Stimulated activated CD4-positive, alpha-beta T cell treated with anti-CD3 and anti-CD28 coated beads, Interleukin-12 subunit alpha, Interleukin-12 subunit beta, amount 100 ng/mL, for 24 hours (primary cell): Measurements from ENCODE around the gene LRRC4B.
A peak's percentile ranks its signal among the peaks of the same experiment; 100 is the strongest.

ENCODE experiments used
- DNase-seq, 2 experiments: peaks; one replicate each; pipeline ENCODE4 v3.0.0-alpha.2; 2020; ENCODE audit warnings: low read depth in 2 of 2

Gene LRRC4B

DNA sequence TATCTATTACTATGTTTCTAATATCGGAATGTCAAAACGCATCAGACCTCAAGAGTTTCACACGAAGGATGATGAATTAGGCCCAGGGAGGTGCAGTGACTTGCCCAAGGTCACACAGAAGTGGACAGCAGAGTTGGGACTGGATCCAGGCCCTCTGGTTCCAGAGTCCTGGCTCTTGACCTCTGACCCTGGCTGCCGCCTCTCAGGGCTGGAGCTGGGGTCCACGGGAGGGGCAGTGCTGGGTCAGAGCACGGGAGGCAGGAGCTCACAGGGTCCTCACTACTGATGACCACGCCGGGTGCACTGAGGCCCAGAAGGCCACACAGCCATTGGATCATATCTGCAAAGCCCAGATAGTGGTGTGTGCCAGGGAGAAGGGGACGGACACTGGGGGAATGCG is 45.4 kb downstream of the LRRC4B start:
- DNase-seq = no peak

DNA sequence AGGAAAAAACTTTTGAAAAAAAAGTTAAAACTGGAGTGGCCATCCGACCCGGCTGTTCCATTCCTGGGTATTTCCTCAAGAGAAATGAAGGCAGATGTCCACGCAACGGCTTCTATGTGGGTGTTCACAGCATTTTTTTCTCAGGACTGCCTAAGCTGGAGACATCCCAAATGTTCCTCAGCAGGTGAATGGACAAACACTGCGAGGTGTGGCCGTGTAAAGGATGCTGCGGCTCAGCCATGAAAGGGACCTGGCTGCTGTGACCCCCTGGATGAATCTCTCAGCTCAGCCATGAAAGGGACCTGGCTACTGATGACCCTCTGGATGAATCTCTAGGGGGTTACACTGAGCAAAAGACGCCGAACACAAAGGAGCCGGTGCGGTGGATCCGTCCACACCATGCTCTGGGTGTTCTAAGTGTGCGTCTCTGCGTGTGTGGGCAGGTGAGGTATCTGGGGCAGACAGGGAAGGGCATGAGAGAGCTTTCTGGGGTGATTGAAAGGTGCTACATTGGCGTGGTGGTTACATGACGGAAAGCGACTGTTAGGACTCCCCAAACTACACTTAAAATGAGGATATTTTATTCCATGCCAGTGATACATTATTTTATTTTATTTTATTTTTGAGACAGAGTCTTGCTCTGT is 47.3 kb downstream of the LRRC4B start:
- DNase-seq = no peak

- DNase-seq = no peak
These were observed 49.1 kb downstream of the LRRC4B start for GRCh38 chr19:50519006-50519575.

DNA sequence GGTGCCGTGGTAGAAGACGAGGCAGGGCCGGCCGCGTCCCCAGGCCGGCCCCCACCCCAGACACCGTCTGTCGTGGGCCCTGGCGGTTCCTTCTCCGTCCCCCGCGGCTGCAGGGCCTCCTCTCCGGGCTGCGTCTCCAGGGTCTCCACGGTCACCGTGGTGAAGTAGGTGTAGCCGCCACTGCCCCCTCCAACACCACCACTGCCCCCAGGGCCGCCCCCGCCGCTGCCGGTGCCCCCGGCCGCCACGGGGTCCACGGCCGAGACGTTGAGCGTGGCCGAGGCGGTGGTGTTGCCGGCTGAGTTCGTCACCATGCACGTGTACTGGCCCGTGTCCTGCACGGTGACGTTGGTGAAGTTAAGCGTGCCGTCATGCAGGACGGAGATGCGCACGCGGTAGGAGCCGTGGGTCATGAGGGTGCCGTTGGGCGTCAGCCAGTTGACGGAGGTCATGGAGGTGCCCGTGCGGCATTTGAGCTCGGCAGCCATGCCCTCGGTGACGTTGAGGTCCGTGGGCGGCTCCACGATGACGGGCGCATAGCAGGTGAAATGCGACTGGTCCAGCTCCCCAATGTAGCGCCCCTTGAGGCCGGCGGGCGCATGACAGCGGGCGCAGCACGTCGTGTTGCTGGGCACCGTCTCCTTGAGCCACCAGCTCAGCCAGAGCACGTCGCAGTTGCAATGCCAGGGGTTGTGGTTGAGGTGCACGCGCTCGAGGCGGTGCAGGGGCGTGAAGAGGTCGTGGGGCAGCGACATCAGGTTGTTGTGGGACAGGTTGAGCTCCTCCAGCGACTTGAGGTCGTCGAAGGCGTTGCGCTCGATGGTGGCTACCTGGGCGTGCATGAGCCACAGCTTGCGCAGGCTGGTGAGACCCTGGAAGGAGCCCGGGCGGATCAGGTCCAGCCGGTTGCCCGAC is 49.9 kb downstream of the LRRC4B start:
- no peak for DNase-seq

DNA sequence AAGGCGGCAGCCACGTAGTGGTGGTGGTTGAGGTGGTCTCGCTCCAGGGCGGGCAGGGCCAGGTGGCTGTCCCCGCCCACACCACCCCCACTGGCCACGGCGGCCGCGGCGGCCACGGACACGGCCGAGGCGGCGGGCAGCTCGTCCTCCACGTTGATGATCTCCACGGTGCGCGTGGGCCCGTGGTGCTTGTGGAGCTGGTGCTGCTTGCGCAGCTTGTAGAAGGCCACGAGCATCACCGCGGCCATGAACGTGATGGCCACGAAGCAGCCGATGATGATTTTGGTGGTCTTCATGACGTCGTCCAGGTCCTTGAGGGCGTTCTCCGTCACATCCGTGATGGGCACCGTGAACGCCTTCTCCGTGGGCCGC is 50.5 kb downstream of the LRRC4B start:
- no peak for DNase-seq

DNA sequence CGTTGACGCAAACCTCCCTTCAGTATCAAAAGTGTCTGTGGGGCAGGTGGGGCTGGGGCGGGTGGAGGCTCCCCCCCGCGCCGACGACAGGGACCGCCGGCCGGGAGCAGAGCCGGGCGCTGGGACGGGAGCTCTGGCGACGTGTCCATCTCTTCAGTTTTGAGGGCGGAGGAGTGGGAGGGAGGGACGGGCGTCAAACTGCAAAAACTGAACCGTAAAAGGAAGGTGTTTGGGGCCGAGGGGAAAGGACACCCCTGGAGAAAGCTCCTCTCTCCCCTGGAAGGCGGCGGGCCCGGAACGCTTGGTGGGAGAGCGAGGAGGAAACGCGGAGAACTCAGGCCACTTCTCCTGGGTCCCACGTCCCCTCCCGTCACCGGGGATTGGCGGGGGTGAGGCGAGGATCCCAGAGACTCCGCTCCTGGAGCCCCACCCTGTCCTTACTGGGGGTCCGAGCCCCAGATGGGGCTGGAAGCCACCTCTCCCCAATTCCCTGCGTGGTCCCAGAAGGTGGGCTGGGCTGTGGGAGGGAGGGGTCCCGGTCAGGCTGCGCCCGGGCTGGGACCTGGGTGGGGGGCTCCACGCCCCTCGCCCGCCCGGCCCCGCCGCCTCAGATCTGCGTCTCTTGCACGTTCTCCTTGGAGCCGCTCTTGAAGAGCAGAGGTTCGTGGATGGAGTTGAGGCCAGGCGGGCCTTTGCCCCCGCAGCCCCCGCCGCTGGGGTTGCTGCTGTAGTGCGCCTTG is 51.1 kb downstream of the LRRC4B start:
- DNase-seq = no peak

- no peak for DNase-seq
These were observed 51.8 kb downstream of the LRRC4B start for GRCh38 chr19:50516456-50516855.

DNA sequence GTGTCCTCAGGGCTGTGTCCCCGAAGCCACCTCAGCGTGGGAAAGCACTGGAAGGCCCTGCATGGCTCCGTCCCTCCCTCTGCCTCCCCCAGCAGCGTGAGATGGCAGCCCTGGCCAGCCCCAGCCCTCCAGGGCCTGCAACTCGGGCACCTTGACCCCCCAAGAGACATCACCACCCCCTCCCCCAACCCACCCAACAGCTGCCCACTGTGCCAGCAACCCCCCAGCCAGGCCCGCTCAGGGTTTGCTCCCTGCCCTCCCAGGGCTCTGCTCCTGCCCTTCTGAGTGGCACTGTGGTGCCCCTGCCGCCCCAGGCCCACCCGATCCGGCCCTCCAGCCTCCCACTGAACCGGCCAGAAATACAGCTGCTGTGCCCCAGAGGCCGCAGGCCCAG is 53.1 kb downstream of the LRRC4B start:
- DNase-seq = no peak

DNA sequence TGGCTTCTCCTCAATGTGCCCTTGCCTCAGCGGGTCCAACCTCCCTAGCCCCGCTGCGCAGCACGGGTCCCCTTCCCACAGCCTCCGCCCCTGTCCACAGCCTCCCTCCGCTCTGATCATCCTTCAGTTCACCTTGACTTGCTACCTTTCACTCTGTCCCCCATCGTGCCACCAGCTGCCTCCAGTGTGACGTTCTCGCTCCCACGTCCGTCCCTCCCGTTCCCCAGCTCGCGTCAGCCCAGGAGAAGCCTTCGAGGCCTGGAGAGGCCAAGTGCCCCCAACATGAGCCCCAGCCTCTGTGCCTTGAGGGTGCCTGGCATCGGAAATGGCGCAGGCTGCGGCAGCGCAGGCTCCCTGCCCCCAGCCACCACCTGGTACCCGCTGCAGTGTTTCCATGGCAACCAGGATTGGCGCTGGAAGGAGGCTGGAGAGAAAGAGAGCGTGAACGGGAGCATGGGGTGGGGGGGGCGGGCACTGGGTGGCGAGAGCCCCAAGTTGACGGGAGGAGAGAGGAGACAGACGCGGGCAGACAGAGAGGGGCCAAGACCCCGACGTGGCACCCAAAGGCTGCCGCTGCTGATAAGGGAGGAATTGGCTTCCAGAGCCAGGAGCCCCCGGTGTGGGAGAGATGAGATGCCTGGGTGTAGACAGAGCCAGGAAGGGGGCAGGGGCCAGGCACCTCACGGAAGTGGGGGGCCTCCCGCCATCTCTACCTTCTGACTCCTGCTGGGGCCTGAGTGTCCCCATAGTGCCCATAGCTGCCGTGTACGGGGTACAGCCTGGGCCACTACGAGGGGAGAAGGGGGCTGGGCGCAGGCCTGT is 53.7 kb downstream of the LRRC4B start:
- no peak for DNase-seq

DNA sequence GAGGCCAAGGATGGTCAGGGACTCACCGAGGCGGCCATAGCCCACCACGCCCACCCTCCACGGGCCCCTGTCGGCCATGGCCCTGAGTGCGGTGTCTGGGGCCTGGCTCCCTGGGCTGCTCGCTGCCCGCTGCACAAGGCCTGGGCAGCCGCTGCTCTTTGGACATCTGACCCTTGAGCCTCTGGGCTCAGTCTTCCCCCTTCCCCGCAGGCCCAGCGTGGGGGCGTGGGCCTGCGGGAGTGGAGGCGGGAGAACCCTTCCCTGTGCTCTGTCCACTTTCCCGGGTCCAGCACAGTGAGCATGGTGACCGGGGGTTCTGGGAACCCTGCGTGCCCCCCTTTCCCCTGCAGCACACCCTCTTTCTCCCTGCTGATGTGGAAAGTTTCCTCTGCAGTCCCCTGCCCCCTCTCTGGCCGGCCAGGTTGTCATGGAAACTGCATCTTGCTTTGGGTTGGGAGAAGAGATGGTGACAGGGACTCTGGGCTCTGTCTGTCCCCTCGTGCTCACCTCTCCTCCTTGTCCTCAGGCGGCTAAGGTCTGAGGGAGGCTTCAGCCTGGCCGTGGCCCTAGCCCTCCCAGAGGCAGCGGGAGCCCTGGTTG is 54.4 kb downstream of the LRRC4B start, which contains the start of gene ASPDH:
Gene ASPDH, minus strand, starts transcription at position 168 of the 600 bp plus-strand sequence. Its CDS starts 90 bp downstream, at position 78.
- no peak for DNase-seq

GRCh38 chr19:50512999-50513745 is 55.1 kb downstream of the LRRC4B start:
- no peak for DNase-seq

DNA sequence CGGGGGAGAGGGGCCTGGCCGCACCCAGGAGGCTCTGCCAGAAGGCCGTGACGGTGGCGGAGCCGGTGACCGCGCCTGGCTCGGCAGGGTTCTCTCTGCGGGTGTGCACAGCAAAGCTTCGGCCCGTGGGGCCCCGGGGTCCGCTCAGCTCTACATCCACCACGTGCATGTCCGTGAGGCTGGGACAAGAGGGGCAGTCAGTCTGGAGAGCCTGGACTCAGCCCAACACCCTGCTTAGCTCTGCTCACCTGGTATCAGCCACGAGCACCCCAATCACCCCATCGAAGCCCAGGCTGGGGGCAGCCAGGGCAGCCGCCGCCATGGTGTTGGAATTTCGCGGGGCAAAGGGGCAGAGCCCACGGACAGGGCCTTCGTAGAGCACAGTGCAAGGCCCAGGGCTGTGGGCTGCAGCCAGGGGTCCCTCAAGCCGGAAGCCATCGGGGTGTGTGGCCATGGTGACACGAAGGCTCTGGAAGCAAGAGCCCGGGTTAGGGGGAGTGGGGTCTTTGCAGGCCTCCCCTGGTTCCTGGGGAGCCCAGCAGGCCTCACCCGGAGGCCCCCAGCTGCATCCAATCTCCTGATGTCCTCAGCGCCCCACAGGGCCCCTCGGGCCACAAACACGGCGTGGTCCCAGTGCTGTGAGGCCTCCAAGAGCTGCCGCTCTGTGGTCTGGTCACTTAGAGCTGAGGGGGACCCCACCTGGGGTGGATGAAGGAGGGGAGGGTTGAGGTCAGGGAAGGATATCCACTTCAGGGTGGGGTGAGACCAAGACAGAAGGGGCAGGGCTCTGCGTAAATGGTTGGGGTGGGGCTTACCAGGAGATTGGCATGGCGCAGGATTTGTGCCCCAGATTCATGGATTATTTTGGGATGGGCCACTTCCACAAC is 55.9 kb downstream of the LRRC4B start:
- DNase-seq = no peak

GRCh38 chr19:50511069-50511822 is 57.0 kb downstream of the LRRC4B start, which contains the start of gene JOSD2:
JOSD2 (minus strand) TSS chr19:50511191; CDS start chr19:50510431, 760 bp downstream.
- peak; percentile 92 to 96 for DNase-seq

DNA sequence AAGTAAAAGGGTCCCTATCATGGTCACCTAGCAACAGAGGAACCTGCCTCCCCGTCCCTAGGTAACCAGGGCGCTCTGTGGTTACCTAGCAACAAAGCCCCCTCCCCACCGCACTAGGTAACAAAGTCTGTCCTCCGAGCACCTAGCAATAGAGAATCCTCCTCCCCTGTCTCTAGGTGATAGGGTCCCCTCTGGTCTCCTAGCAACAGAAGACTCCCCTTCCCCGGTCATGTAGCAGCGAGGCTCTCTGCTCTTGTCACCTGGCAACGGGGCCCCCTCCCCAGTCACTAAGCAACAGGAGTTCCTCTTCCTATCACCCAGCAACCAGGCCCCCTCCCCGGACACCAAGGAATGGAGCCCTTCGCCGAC is 57.6 kb downstream of the LRRC4B start:
- DNase-seq = no peak

DNA sequence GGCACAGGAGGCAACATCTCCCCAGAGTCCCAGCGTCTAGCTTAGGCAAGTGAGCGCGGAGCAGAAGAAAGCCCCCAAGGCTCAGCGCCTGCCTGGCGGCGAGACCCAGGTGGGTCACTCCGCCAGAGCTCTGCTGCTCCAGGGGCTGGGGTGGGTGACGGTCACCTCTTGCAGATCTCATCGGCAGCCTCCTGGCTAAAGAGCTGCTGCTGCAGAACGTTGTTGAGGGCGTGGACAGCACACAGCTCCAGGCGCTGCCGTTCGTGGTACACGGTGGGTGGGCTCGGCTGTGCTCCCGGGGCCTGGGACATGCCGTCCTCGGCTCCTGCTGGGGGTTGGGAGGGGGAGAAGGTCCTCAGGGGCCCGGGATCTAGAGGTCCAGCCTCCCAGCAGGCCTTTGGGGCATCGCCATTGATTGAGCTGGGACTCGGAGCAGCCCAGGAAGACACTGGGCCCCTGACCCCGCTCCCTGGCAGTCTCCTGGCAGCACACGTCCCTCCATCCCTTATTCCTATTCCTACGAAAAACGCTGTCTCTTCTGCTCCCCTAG is 58.0 kb downstream of the LRRC4B start:
- no peak for DNase-seq

- no peak for DNase-seq
These were observed 58.9 kb downstream of the LRRC4B start for GRCh38 chr19:50509366-50509765.

DNA sequence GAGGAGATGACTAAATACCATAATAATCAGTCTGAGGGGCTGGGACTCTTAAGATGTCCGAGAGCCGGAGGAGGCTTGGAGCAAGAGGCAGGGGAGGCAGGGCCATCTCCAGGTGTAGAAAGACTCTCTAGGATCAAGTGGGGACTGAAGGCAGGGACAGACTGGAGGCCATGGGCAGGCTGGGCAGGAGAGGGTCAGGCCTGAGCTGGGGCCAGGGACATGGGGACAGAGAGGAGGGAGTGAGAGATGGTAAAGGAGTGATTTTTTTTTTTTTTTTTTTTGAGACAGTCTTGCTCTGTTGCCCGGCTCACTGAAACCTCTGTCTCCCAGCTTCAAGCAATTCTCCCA is 59.4 kb downstream of the LRRC4B start:
- DNase-seq = no peak

- DNase-seq = no peak
These were observed 60.9 kb downstream of the LRRC4B start for GRCh38 chr19:50507376-50507775.
